HEK293T (cell line): ENCODE data around the gene BBX.

Source experiments
- CTCF ChIA-PET: fragments of 350-600 bp; formaldehyde crosslinking; extraction: SDS; loops from one replicate; lab custom pipeline; 2021; ENCODE audit warnings: antibody characterized with exemption, inconsistent platforms; lab: Yijun Ruan, JAX
- POLR2A ChIA-PET: fragments of 350-600 bp; formaldehyde crosslinking; extraction: SDS; loops from one replicate; lab custom pipeline; 2020; ENCODE audit warnings: antibody characterized with exemption, inconsistent platforms; lab: Yijun Ruan, JAX
- DNase-seq: peaks from one replicate; pipeline ENCODE4 v3.0.0; 2012; ENCODE audit warnings: mixed read lengths; ENCODE audit errors: extremely low spot score
- ARNT ChIP-seq: fragments of 450-650 bp; IDR thresholded peaks from 2 replicates; pipeline ENCODE4 v1.6.1; 2017; ENCODE audit warnings: mild to moderate bottlenecking
- BHLHE40 ChIP-seq: fragments of 450-650 bp; IDR thresholded peaks from 2 replicates; pipeline ENCODE4 v1.6.1; 2016; ENCODE audit warnings: mild to moderate bottlenecking, moderate library complexity, borderline replicate concordance
- CTBP1 ChIP-seq: fragments of 450-650 bp; IDR thresholded peaks from 2 replicates; pipeline ENCODE4 v1.6.1; 2016; ENCODE audit warnings: borderline replicate concordance
- ELF4 ChIP-seq: fragments of 450-650 bp; IDR thresholded peaks from 2 replicates; pipeline ENCODE4 v1.6.1; 2017; ENCODE audit warnings: antibody characterized with exemption
- FOXA1 ChIP-seq: fragments of 450-650 bp; IDR thresholded peaks from 2 replicates; pipeline ENCODE4 v1.6.1; 2016; ENCODE audit warnings: mild to moderate bottlenecking
- FOXK2 ChIP-seq: fragments of 450-650 bp; IDR thresholded peaks from 2 replicates; pipeline ENCODE4 v1.6.1; 2016; ENCODE audit warnings: mild to moderate bottlenecking
- FOXM1 ChIP-seq: fragments of 450-650 bp; IDR thresholded peaks from 2 replicates; pipeline ENCODE4 v1.6.1; 2017; ENCODE audit warnings: mild to moderate bottlenecking, borderline replicate concordance
- HDGF ChIP-seq: fragments of 450-650 bp; IDR thresholded peaks from 2 replicates; pipeline ENCODE4 v1.6.1; 2017; ENCODE audit warnings: antibody characterized with exemption, borderline replicate concordance
- L3MBTL2 ChIP-seq: fragments of 450-650 bp; conservative IDR thresholded peaks from 2 replicates; pipeline ENCODE4 v1.6.1; 2016; ENCODE audit warnings: mild to moderate bottlenecking
- LEF1 ChIP-seq: fragments of 450-650 bp; IDR thresholded peaks from 2 replicates; pipeline ENCODE4 v1.6.1; 2017; ENCODE audit warnings: mild to moderate bottlenecking, borderline replicate concordance
- NFRKB ChIP-seq: fragments of 450-650 bp; IDR thresholded peaks from 2 replicates; pipeline ENCODE4 v1.6.1; 2016; ENCODE audit warnings: mild to moderate bottlenecking, moderate library complexity
- PKNOX1 ChIP-seq: fragments of 450-650 bp; IDR thresholded peaks from 2 replicates; pipeline ENCODE4 v1.6.1; 2016
- SP1 ChIP-seq: fragments of 450-650 bp; IDR thresholded peaks from 2 replicates; pipeline ENCODE4 v1.6.1; 2017
- SUZ12 ChIP-seq: fragments of 450-650 bp; IDR thresholded peaks from 2 replicates; pipeline ENCODE4 v1.6.1; 2016; ENCODE audit warnings: mild to moderate bottlenecking
- TARDBP ChIP-seq: fragments of 450-650 bp; IDR thresholded peaks from 2 replicates; pipeline ENCODE4 v1.6.1; 2016
- ZNF384 ChIP-seq: fragments of 450-650 bp; IDR thresholded peaks from 2 replicates; pipeline ENCODE4 v1.6.1; 2016

Gene BBX

GRCh38 chr3:107857854-107858253 lies 335.1 kb downstream of the BBX start:
- TF ChIP-seq FOXK2 (no peak), ARNT (no peak), PKNOX1 (no peak), SUZ12 (no peak), CTBP1 (no peak), FOXA1 (no peak), ELF4 (no peak), HDGF (no peak)
- ChIA-PET CTCF (interaction anchor here (0.6 kb wide), 1 partner anchor 640 kb away, joined by 3 read pairs; no protein-coding TSS in a partner anchor), POLR2A (no interaction called here)
- DNase-seq: no peak

- CTCF ChIA-PET: interaction anchor here (1.0 kb wide), 1 partner anchor 13 kb away, joined by 4 read pairs; no protein-coding TSS in a partner anchor
- POLR2A ChIA-PET: no interaction called here
- DNase-seq: no peak
- no peak for TF ChIP-seq FOXK2
- no peak for TF ChIP-seq FOXM1
- no peak for TF ChIP-seq ELF4
- TF ChIP-seq SP1: no peak
- TF ChIP-seq NFRKB: no peak
- no peak for TF ChIP-seq SUZ12
- TF ChIP-seq HDGF: no peak
- no peak for TF ChIP-seq BHLHE40
- no peak for TF ChIP-seq ZNF384
- TF ChIP-seq FOXA1: no peak
- TF ChIP-seq TARDBP: no peak
- no peak for TF ChIP-seq PKNOX1
- no peak for TF ChIP-seq LEF1
- TF ChIP-seq L3MBTL2: no peak
- no peak for TF ChIP-seq CTBP1
- TF ChIP-seq ARNT: no peak
These were observed 336.1 kb downstream of the BBX start for GRCh38 chr3:107858876-107859275.
